ENCODE results near the gene CRAT. TPM values are rescaled to one million over a fixed set of nuclear protein-coding genes. Genes with fewer than 3 reads are reported as not detected.

CRAT gene
- total RNA-seq, 1 donor from 2014 or later: 13.7 TPM

- Histone ChIP-seq H3K36me3 (ENCODE audit: control insufficient read depth, insufficient read depth, low read length) (peaks cover 20% of the 10 kb centered on the region), H3K4me3 (ENCODE audit: low read depth, low read length) (peak overlapping the region; percentile 40), H3K27me3 (ENCODE audit: control insufficient read depth, insufficient read depth, low read length) (no peaks in the 10 kb centered on the region)
- DNase-seq (ENCODE audit: low read depth) (peak; percentile 97), FAIRE-seq (peak; percentile 88)
- TF ChIP-seq, protein P1, sequence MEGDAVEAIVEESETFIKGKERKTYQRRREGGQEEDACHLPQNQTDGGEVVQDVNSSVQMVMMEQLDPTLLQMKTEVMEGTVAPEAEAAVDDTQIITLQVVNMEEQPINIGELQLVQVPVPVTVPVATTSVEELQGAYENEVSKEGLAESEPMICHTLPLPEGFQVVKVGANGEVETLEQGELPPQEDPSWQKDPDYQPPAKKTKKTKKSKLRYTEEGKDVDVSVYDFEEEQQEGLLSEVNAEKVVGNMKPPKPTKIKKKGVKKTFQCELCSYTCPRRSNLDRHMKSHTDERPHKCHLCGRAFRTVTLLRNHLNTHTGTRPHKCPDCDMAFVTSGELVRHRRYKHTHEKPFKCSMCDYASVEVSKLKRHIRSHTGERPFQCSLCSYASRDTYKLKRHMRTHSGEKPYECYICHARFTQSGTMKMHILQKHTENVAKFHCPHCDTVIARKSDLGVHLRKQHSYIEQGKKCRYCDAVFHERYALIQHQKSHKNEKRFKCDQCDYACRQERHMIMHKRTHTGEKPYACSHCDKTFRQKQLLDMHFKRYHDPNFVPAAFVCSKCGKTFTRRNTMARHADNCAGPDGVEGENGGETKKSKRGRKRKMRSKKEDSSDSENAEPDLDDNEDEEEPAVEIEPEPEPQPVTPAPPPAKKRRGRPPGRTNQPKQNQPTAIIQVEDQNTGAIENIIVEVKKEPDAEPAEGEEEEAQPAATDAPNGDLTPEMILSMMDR (IDR thresholded peaks at IDR 0.05; ENCODE audit: insufficient read depth, low read length, severe bottlenecking): no peak
These were observed 29.4 kb upstream of the CRAT start for GRCh38 chr9:129139993-129140396.

GRCh38 chr9:129139233-129139992 is 28.8 kb upstream of the CRAT start:
- H3K36me3 ChIP-seq (ENCODE audit: control insufficient read depth, insufficient read depth, low read length): peaks cover 22% of the 10 kb centered on the region
- no peaks in the 10 kb centered on the region for H3K27me3 ChIP-seq (ENCODE audit: control insufficient read depth, insufficient read depth, low read length)
- FAIRE-seq: no peak
- TF ChIP-seq, protein P1 (IDR thresholded peaks at IDR 0.05; ENCODE audit: insufficient read depth, low read length, severe bottlenecking): peak; percentile 75
- H3K4me3 ChIP-seq (ENCODE audit: low read depth, low read length): peak overlapping the region; percentile 40
- peak; percentile 75 for DNase-seq (ENCODE audit: low read depth)

GRCh38 chr9:129138476-129139232 is 28.1 kb upstream of the CRAT start:
- Histone ChIP-seq H3K27me3 (ENCODE audit: control insufficient read depth, insufficient read depth, low read length) (no peaks in the 10 kb centered on the region), H3K4me3 (ENCODE audit: low read depth, low read length) (no peak overlapping the region), H3K36me3 (ENCODE audit: control insufficient read depth, insufficient read depth, low read length) (peaks cover 22% of the 10 kb centered on the region)
- no peak for DNase-seq (ENCODE audit: low read depth)
- FAIRE-seq: no peak
- TF ChIP-seq, protein P1 (IDR thresholded peaks at IDR 0.05; ENCODE audit: insufficient read depth, low read length, severe bottlenecking): no peak

- FAIRE-seq (no peak), DNase-seq (ENCODE audit: low read depth) (no peak)
- Histone ChIP-seq H3K27me3 (ENCODE audit: control insufficient read depth, insufficient read depth, low read length) (no peaks in the 10 kb centered on the region), H3K36me3 (ENCODE audit: control insufficient read depth, insufficient read depth, low read length) (peaks cover 23% of the 10 kb centered on the region), H3K4me3 (ENCODE audit: low read depth, low read length) (no peak overlapping the region)
- TF ChIP-seq, protein P1 (IDR thresholded peaks at IDR 0.05; ENCODE audit: insufficient read depth, low read length, severe bottlenecking): no peak
These were observed 27.5 kb upstream of the CRAT start for GRCh38 chr9:129138144-129138462.

DNA sequence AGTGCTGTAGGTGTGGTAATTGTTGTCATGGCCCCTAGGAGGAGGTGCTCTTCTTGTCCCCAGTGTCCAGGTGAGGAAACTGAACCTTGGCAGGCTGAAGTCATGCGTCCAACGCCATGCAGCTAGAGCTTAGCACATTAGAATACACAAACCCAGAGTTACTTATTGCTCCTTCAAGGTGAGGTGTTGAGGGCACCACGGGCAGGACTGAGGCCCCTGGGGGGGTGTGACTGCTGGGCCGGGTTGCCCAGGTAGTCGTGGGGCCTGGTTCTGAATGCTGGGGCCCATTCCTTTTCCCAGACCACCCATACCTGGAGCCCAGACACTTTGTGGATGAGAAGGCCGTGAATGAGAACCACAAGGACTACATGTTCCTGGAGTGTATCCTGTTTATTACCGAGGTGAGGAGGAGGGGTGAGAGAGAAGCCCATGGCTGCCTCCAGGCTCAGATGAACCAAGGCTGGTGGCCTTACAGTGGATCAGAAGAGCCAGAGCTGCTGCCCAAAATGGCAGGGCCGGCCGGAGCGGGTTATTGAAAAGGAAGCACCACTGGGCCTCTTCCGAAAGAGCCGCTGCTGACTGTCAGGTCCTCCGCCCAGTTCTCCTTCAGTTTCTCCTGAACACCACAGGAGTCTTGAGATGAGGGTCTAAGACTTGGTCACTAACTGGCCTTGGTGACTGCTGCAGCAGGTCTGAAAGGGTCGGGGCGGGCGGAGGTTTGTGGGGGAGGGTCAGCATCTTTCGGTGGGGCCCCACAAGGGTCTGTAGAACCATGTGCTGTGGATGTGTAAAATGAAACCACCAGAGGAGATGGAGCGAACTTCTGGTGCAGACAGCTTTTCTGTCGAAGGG is 26.9 kb upstream of the CRAT start:
- TF ChIP-seq, protein P1 (IDR thresholded peaks at IDR 0.05; ENCODE audit: insufficient read depth, low read length, severe bottlenecking): no peak
- DNase-seq (ENCODE audit: low read depth): no peak
- H3K27me3 ChIP-seq (ENCODE audit: control insufficient read depth, insufficient read depth, low read length): no peaks in the 10 kb centered on the region
- peaks cover 21% of the 10 kb centered on the region for H3K36me3 ChIP-seq (ENCODE audit: control insufficient read depth, insufficient read depth, low read length)
- no peak for FAIRE-seq
- H3K4me3 ChIP-seq (ENCODE audit: low read depth, low read length): no peak overlapping the region
